Activated CD4-positive, alpha-beta T cell treated with anti-CD3 and anti-CD28 coated beads for 36 hours (primary cell): Measurements from ENCODE around the gene YIPF7. TPM values are rescaled to one million over a fixed set of nuclear protein-coding genes. Genes with fewer than 3 reads are reported as not detected.
A peak's percentile ranks its signal among the peaks of the same experiment; 100 is the strongest.

Source experiments
- ATAC-seq: fragments of 200-7000 bp; cut with Tn5 transposase; one replicate; pipeline ENCODE4 v1.10.0; 2021; ENCODE audit warnings: mild to moderate bottlenecking, moderate library complexity
- CTCF ChIA-PET: fragments of 350-600 bp; sonication (Branson Sonifier 250); formaldehyde crosslinking; loops from one replicate; lab custom pipeline; 2021; ENCODE audit warnings: antibody characterized with exemption; lab: Charles Lee
- POLR2A ChIA-PET: fragments of 350-600 bp; sonication (Branson Sonifier 250); formaldehyde crosslinking; loops from one replicate; lab custom pipeline; 2021; ENCODE audit warnings: antibody characterized with exemption, inconsistent platforms; lab: Charles Lee
- DNase-seq: peaks from one replicate; pipeline ENCODE4 v3.0.0-alpha.2; 2020
- H3K27ac Mint-ChIP-seq: one replicate; pipeline ENCODE4 v1.8.0; 2021; ENCODE audit warnings: mixed read lengths
- H3K27me3 Mint-ChIP-seq: one replicate; pipeline ENCODE4 v1.8.0; 2021; ENCODE audit warnings: mixed read lengths
- H3K36me3 Mint-ChIP-seq: one replicate; pipeline ENCODE4 v1.8.0; 2021; ENCODE audit warnings: low read depth, mixed read lengths
- H3K4me1 Mint-ChIP-seq: one replicate; pipeline ENCODE4 v1.8.0; 2021; ENCODE audit warnings: mixed read lengths
- H3K4me3 Mint-ChIP-seq: one replicate; pipeline ENCODE4 v1.8.0; 2021; ENCODE audit warnings: mild to moderate bottlenecking, moderate library complexity, mixed read lengths
- H3K9me3 Mint-ChIP-seq: one replicate; pipeline ENCODE4 v1.8.0; 2021; ENCODE audit warnings: low read depth, mixed read lengths
- intact Hi-C, 2 experiments: fragments of 100-400 bp; cut with DNase I in 1 of 2; cut with micrococcal nuclease in 1 of 2; formaldehyde crosslinking; loops; one replicate each; pipeline versions ENCODE4 v1.14.2 to v1.15.1; 2022 to 2024; cut with DNase I, micrococcal nuclease
- total RNA-seq, 2 experiments: library from RNA; stranded (reverse); gene quantifications; one replicate each; pipeline ENCODE4 v1.2.3, GENCODE V29; 2021

Gene YIPF7
- not detected for total RNA-seq

GRCh38 chr4:44651425-44651824 is at the start of gene YIPF7:
YIPF7 (minus strand) TSS chr4:44651625; CDS start chr4:44650100, 1,525 bp downstream.
- peaks cover 16% of the 10 kb centered on the region for H3K27me3 Mint-ChIP-seq
- H3K9me3 Mint-ChIP-seq = no peaks in the 10 kb centered on the region
- intact Hi-C loops = no loop called here
- ChIA-PET POLR2A (no interaction called here), CTCF (no interaction called here)
- DNase-seq (no peak), ATAC-seq (no peak)
- H3K36me3 Mint-ChIP-seq = no peaks in the 10 kb centered on the region
- H3K4me1 Mint-ChIP-seq = no peaks in the 10 kb centered on the region
- no peak within 1 kb of the TSS for H3K27ac Mint-ChIP-seq
- no peak within 1 kb of the TSS for H3K4me3 Mint-ChIP-seq

GRCh38 chr4:44701037-44701436 is 49.6 kb upstream of the YIPF7 start:
- H3K27me3 Mint-ChIP-seq = no peaks in the 10 kb centered on the region
- no peak for DNase-seq
- H3K4me1 Mint-ChIP-seq = peaks cover 2% of the 10 kb centered on the region
- no peak overlapping the region for H3K27ac Mint-ChIP-seq
- peaks cover 38% of the 10 kb centered on the region for H3K36me3 Mint-ChIP-seq
- H3K4me3 Mint-ChIP-seq = no peak overlapping the region
- intact Hi-C loops = no loop called here
- H3K9me3 Mint-ChIP-seq = no peaks in the 10 kb centered on the region
- ChIA-PET CTCF (interaction anchor here (0.9 kb wide), 1 partner anchor 8 kb away, joined by 3 read pairs; no protein-coding TSS in a partner anchor), POLR2A (interaction anchor here (1.4 kb wide), 1 partner anchor 23 kb away, joined by 7 read pairs; the partner anchor contains the start of gene GUF1)
- ATAC-seq = no peak

- Mint-ChIP-seq H3K9me3 (no peaks in the 10 kb centered on the region), H3K27me3 (no peaks in the 10 kb centered on the region), H3K4me3 (no peak overlapping the region), H3K36me3 (peaks cover 41% of the 10 kb centered on the region), H3K27ac (no peak overlapping the region), H3K4me1 (peaks cover 2% of the 10 kb centered on the region)
- DNase-seq (no peak), ATAC-seq (no peak)
- ChIA-PET POLR2A (interaction anchor here (1.4 kb wide), 1 partner anchor 22 kb away, joined by 7 read pairs; the partner anchor contains the start of gene GUF1), CTCF (interaction anchor here (0.9 kb wide), 1 partner anchor 8 kb away, joined by 3 read pairs; no protein-coding TSS in a partner anchor)
- intact Hi-C loops = no loop called here
Measured at GRCh38 chr4:44700427-44700826, 49.0 kb upstream of the YIPF7 start.

- POLR2A ChIA-PET = no interaction called here
- ATAC-seq (no peak), DNase-seq (no peak)
- intact Hi-C loops = no loop called here
- Mint-ChIP-seq H3K9me3 (no peaks in the 10 kb centered on the region), H3K27me3 (no peaks in the 10 kb centered on the region), H3K27ac (no peak overlapping the region), H3K4me3 (no peak overlapping the region), H3K4me1 (peaks cover 18% of the 10 kb centered on the region), H3K36me3 (peaks cover 45% of the 10 kb centered on the region)
- CTCF ChIA-PET = no interaction called here
Measured at GRCh38 chr4:44684648-44685047, 33.2 kb upstream of the YIPF7 start.

- peaks cover 15% of the 10 kb centered on the region for H3K36me3 Mint-ChIP-seq
- H3K4me3 Mint-ChIP-seq = peak overlapping the region; percentile 87
- CTCF ChIA-PET = interaction anchor here (1.4 kb wide), 1 partner anchor 24 kb away, joined by 4 read pairs; no protein-coding TSS in a partner anchor
- no peaks in the 10 kb centered on the region for H3K27me3 Mint-ChIP-seq
- peaks cover 34% of the 10 kb centered on the region for H3K4me1 Mint-ChIP-seq
- DNase-seq = no peak
- POLR2A ChIA-PET = interaction anchor here (1.3 to 2.1 kb wide), 4 partner anchors 16 to 47 kb away, joined by 3 to 7 read pairs (median 7); partner anchors contain the start of gene GNPDA2
- peak overlapping the region; percentile 93 for H3K27ac Mint-ChIP-seq
- H3K9me3 Mint-ChIP-seq = no peaks in the 10 kb centered on the region
- peak; percentile 16 for ATAC-seq
- intact Hi-C loops = loop anchor here in 1 of 2 experiments (2.0 kb wide), 1 partner anchor 48 kb away; the partner anchor contains the start of gene GNPDA2
Measured at GRCh38 chr4:44679060-44679459, 27.6 kb upstream of the YIPF7 start.

- peaks cover 34% of the 10 kb centered on the region for H3K4me1 Mint-ChIP-seq
- intact Hi-C loops = loop anchor here (1.0 to 2.0 kb wide), 2 partner anchors 48 kb away; partner anchors contain the start of gene GNPDA2 (in 2 of the 2)
- peaks cover 13% of the 10 kb centered on the region for H3K36me3 Mint-ChIP-seq
- no peaks in the 10 kb centered on the region for H3K27me3 Mint-ChIP-seq
- H3K4me3 Mint-ChIP-seq = peak within 1 kb of the TSS; percentile 87
- POLR2A ChIA-PET = interaction anchor here (0.5 to 2.1 kb wide), 6 partner anchors 17 to 229 kb away, joined by 3 to 7 read pairs (median 6); partner anchors contain the start of gene GNPDA2
- ATAC-seq (peak; percentile 92), DNase-seq (peak; percentile 94)
- peak within 1 kb of the TSS; percentile 93 for H3K27ac Mint-ChIP-seq
- CTCF ChIA-PET = interaction anchor here (0.7 to 1.0 kb wide), 2 partner anchors 10 to 49 kb away, joined by 3 to 4 read pairs; no protein-coding TSS in a partner anchor
- no peaks in the 10 kb centered on the region for H3K9me3 Mint-ChIP-seq
Measured at GRCh38 chr4:44678094-44679041, 26.9 kb upstream of the YIPF7 start, which contains the start of gene GUF1. GUF1 (plus strand) TSS chr4:44678420; CDS start chr4:44678623, 203 bp downstream.

- no peaks in the 10 kb centered on the region for H3K9me3 Mint-ChIP-seq
- ChIA-PET CTCF (no interaction called here), POLR2A (no interaction called here)
- H3K27me3 Mint-ChIP-seq = peaks cover 7% of the 10 kb centered on the region
- intact Hi-C loops = no loop called here
- ATAC-seq (no peak), DNase-seq (no peak)
- peaks cover 17% of the 10 kb centered on the region for H3K4me1 Mint-ChIP-seq
- H3K4me3 Mint-ChIP-seq = no peak overlapping the region
- peaks cover 5% of the 10 kb centered on the region for H3K36me3 Mint-ChIP-seq
- no peak overlapping the region for H3K27ac Mint-ChIP-seq
Measured at GRCh38 chr4:44675366-44675765, 23.9 kb upstream of the YIPF7 start.

GRCh38 chr4:44674471-44674870 is 23.0 kb upstream of the YIPF7 start:
- H3K27me3 Mint-ChIP-seq = peaks cover 7% of the 10 kb centered on the region
- H3K27ac Mint-ChIP-seq = no peak overlapping the region
- no peak for DNase-seq
- peaks cover 5% of the 10 kb centered on the region for H3K36me3 Mint-ChIP-seq
- H3K4me3 Mint-ChIP-seq = no peak overlapping the region
- peaks cover 16% of the 10 kb centered on the region for H3K4me1 Mint-ChIP-seq
- ATAC-seq = no peak
- ChIA-PET POLR2A (no interaction called here), CTCF (no interaction called here)
- intact Hi-C loops = no loop called here
- no peaks in the 10 kb centered on the region for H3K9me3 Mint-ChIP-seq

- intact Hi-C loops = no loop called here
- no peak overlapping the region for H3K4me3 Mint-ChIP-seq
- no peaks in the 10 kb centered on the region for H3K9me3 Mint-ChIP-seq
- H3K27me3 Mint-ChIP-seq = peaks cover 7% of the 10 kb centered on the region
- no peak overlapping the region for H3K27ac Mint-ChIP-seq
- peaks cover 5% of the 10 kb centered on the region for H3K4me1 Mint-ChIP-seq
- no peaks in the 10 kb centered on the region for H3K36me3 Mint-ChIP-seq
- ChIA-PET POLR2A (no interaction called here), CTCF (no interaction called here)
- DNase-seq (no peak), ATAC-seq (no peak)
Measured at GRCh38 chr4:44671636-44672035, 20.2 kb upstream of the YIPF7 start.

GRCh38 chr4:44670506-44671199 is 19.2 kb upstream of the YIPF7 start:
- intact Hi-C loops = no loop called here
- no peak for DNase-seq
- Mint-ChIP-seq H3K4me3 (no peak overlapping the region), H3K9me3 (no peaks in the 10 kb centered on the region), H3K36me3 (no peaks in the 10 kb centered on the region), H3K4me1 (peaks cover 2% of the 10 kb centered on the region), H3K27me3 (peaks cover 7% of the 10 kb centered on the region), H3K27ac (no peak overlapping the region)
- ChIA-PET POLR2A (no interaction called here), CTCF (no interaction called here)
- no peak for ATAC-seq

GRCh38 chr4:44668526-44668925 is 17.1 kb upstream of the YIPF7 start:
- intact Hi-C loops = no loop called here
- ATAC-seq (no peak), DNase-seq (no peak)
- Mint-ChIP-seq H3K9me3 (no peaks in the 10 kb centered on the region), H3K4me1 (peaks cover 2% of the 10 kb centered on the region), H3K36me3 (no peaks in the 10 kb centered on the region), H3K27me3 (peaks cover 7% of the 10 kb centered on the region), H3K4me3 (no peak overlapping the region), H3K27ac (no peak overlapping the region)
- CTCF ChIA-PET = interaction anchor here (1.6 kb wide), 1 partner anchor 9 kb away, joined by 4 read pairs; no protein-coding TSS in a partner anchor
- POLR2A ChIA-PET = no interaction called here
